GM21786 (cell line): ENCODE measurements around the gene MSL2.
A peak's percentile ranks its signal among the peaks of the same experiment; 100 is the strongest.
"Not testable (repeated sequence)": the region's sequence is repeated elsewhere in the genome, so short reads cannot be mapped to it uniquely, and the experiment has no call there.

ENCODE experiments used
- ATAC-seq: cut with Tn5 transposase; IDR thresholded peaks from one replicate; pipeline ENCODE4 v1.9.1; 2021; ENCODE audit not compliant: unreplicated experiment

The MSL2 gene

GRCh38 chr3:136192831-136193230 is 3.3 kb downstream of the MSL2 start:
- no peak for ATAC-seq

- not testable (repeated sequence) for ATAC-seq
These were observed 3.9 kb downstream of the MSL2 start for GRCh38 chr3:136192195-136192594.

GRCh38 chr3:136189859-136190617 is 6.1 kb downstream of the MSL2 start:
- ATAC-seq: no peak

GRCh38 chr3:136189043-136189442 is 7.1 kb downstream of the MSL2 start:
- no peak for ATAC-seq

- ATAC-seq: no peak
These were observed 8.3 kb downstream of the MSL2 start for GRCh38 chr3:136187868-136188267.

GRCh38 chr3:136186846-136187245 is 9.3 kb downstream of the MSL2 start:
- ATAC-seq: no peak

- ATAC-seq: peak; percentile 55
These were observed 9.8 kb downstream of the MSL2 start for GRCh38 chr3:136186344-136186743.

GRCh38 chr3:136184703-136185102 is 11.4 kb downstream of the MSL2 start:
- no peak for ATAC-seq

- ATAC-seq: no peak
These were observed 14.4 kb downstream of the MSL2 start for GRCh38 chr3:136181741-136182140.

GRCh38 chr3:136177876-136178275 is 18.3 kb downstream of the MSL2 start:
- ATAC-seq: no peak

- ATAC-seq: no peak
These were observed 22.1 kb downstream of the MSL2 start for GRCh38 chr3:136173939-136174490.

- ATAC-seq: no peak
These were observed 25.0 kb downstream of the MSL2 start for GRCh38 chr3:136171097-136171542.

GRCh38 chr3:136168236-136168635 is 27.9 kb downstream of the MSL2 start:
- not testable (repeated sequence) for ATAC-seq

- ATAC-seq: no peak
These were observed 29.6 kb downstream of the MSL2 start for GRCh38 chr3:136166507-136166906.

- not testable (repeated sequence) for ATAC-seq
These were observed 32.5 kb downstream of the MSL2 start for GRCh38 chr3:136163607-136164006.

- ATAC-seq: no peak
These were observed 33.8 kb downstream of the MSL2 start for GRCh38 chr3:136162322-136162721.

GRCh38 chr3:136161516-136161915 is 34.6 kb downstream of the MSL2 start:
- no peak for ATAC-seq

- ATAC-seq: no peak
These were observed 43.2 kb downstream of the MSL2 start for GRCh38 chr3:136152963-136153362.

- ATAC-seq: no peak
These were observed 43.8 kb downstream of the MSL2 start for GRCh38 chr3:136152176-136152843.

- ATAC-seq: no peak
These were observed 44.9 kb downstream of the MSL2 start for GRCh38 chr3:136151219-136151618.

GRCh38 chr3:136149667-136150066 is 46.5 kb downstream of the MSL2 start:
- no peak for ATAC-seq
